Mucosa of descending colon (tissue), 3 donors: ENCODE results near the gene CSNK2B. TPM values are rescaled to one million over a fixed set of nuclear protein-coding genes. Genes with fewer than 3 reads are reported as not detected.

ENCODE experiments used
- ATAC-seq: fragments of 200-7000 bp; cut with Tn5 transposase; one replicate; pipeline ENCODE4 v1.9.1; 2020; ENCODE audit warnings: mild to moderate bottlenecking, moderate library complexity
- DNase-seq, 3 donors: peaks; one replicate each; pipeline ENCODE4 v3.0.0-alpha.2; 2020
- H3K36me3 ChIP-seq: fragments of 200-600 bp; one replicate; pipeline ENCODE4 v1.8.0; 2021; ENCODE audit warnings: low read depth, mild to moderate bottlenecking
- H3K4me1 ChIP-seq: fragments of 200-600 bp; one replicate; pipeline ENCODE4 v1.8.0; 2021; ENCODE audit warnings: low read depth, mild to moderate bottlenecking
- H3K4me3 ChIP-seq: fragments of 200-600 bp; one replicate; pipeline ENCODE4 v1.8.0; 2021; ENCODE audit warnings: mild to moderate bottlenecking
- H3K9me3 ChIP-seq: fragments of 200-600 bp; one replicate; pipeline ENCODE4 v1.8.0; 2021; ENCODE audit warnings: mild to moderate bottlenecking
- intact Hi-C, 2 donors: fragments of 100-400 bp; cut with DNase I in 1 of 2; cut with micrococcal nuclease in 1 of 2; formaldehyde crosslinking; loops; one replicate each; pipeline versions ENCODE4 v1.11.0 to v1.11.1; 2022; cut with DNase I, micrococcal nuclease
- total RNA-seq, 3 donors: library from RNA; stranded (reverse); fragmentation: NEBNext Ultra II Directional in 2 of 3; extraction: Animal tissue kit (Norgen Biotek cat#: 25700) in 2 of 3; gene quantifications; one replicate each; pipeline versions ENCODE4 v1.2.1 to v1.2.4, GENCODE V29; 2021 to 2023
- TF ChIP-seq, protein P1 (sequence below): fragments of 200-600 bp; IDR thresholded peaks from one replicate; pipeline ENCODE4 v1.8.0; 2022; ENCODE audit warnings: antibody characterized with exemption, mild to moderate bottlenecking
- donor health status: DM: no; HTN: no; CAD: no; lungs with moderate emphysema.
- donor health status: DM: no; HTN: no; CAD: no.
- donor health status: DM: no; HTN: yes; CAD: no.

Gene CSNK2B
- total RNA-seq, 3 donors from 2014 or later: 125 to 147 (median 134) TPM

GRCh38 chr6:31627690-31628287 lies 38.1 kb upstream of the CSNK2B start:
- ATAC-seq (no peak), DNase-seq (no peak)
- Histone ChIP-seq H3K36me3 (peaks cover 46% of the 10 kb centered on the region), H3K4me1 (no peaks in the 10 kb centered on the region), H3K4me3 (no peak overlapping the region), H3K9me3 (no peaks in the 10 kb centered on the region)
- intact Hi-C loops: no loop called here
- TF ChIP-seq, protein P1, sequence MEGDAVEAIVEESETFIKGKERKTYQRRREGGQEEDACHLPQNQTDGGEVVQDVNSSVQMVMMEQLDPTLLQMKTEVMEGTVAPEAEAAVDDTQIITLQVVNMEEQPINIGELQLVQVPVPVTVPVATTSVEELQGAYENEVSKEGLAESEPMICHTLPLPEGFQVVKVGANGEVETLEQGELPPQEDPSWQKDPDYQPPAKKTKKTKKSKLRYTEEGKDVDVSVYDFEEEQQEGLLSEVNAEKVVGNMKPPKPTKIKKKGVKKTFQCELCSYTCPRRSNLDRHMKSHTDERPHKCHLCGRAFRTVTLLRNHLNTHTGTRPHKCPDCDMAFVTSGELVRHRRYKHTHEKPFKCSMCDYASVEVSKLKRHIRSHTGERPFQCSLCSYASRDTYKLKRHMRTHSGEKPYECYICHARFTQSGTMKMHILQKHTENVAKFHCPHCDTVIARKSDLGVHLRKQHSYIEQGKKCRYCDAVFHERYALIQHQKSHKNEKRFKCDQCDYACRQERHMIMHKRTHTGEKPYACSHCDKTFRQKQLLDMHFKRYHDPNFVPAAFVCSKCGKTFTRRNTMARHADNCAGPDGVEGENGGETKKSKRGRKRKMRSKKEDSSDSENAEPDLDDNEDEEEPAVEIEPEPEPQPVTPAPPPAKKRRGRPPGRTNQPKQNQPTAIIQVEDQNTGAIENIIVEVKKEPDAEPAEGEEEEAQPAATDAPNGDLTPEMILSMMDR: no peak

- TF ChIP-seq, protein P1: no peak
- DNase-seq: no peak
- intact Hi-C loops: no loop called here
- no peaks in the 10 kb centered on the region for H3K9me3 ChIP-seq
- H3K4me1 ChIP-seq: no peaks in the 10 kb centered on the region
- peaks cover 46% of the 10 kb centered on the region for H3K36me3 ChIP-seq
- no peak for ATAC-seq
- no peak overlapping the region for H3K4me3 ChIP-seq
Observed at GRCh38 chr6:31629014-31629413, 36.9 kb upstream of the CSNK2B start.

DNA sequence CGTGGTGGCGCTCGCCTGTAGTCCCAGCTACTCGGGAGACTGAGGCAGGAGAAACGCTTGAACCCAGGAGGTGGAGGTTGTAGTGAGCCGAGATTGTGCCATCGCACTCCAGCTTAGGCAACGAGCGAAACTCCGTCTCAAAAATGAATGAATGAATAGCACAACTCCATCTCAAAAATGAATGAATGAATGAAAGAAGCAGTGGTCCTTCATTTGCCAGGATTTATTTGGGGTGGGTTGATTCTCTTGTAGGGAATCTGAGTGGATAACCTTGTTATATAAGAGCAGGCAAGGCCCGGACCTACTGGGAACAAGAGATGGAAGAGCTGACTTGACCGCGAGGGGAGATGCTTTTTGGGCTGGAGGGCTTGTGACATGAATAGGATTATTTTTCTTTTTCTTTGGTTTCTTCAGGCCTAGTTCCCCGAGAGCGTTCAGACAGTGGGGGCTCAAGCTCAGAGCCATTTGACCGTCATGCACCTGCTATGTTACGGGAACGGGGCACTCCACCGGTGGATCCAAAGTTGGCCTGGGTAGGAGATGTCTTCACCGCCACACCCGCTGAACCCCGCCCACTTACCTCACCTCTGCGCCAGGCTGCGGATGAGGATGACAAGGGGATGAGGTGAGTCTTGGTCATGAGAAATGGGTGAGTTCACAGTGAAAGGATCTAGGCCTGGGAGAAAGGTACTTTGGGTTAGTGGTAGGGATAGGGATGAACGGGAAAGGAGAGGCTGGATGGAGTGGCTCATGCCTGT lies 35.5 kb upstream of the CSNK2B start:
- no peak for DNase-seq
- H3K9me3 ChIP-seq: no peaks in the 10 kb centered on the region
- ATAC-seq: no peak
- intact Hi-C loops: no loop called here
- H3K4me3 ChIP-seq: no peak overlapping the region
- no peaks in the 10 kb centered on the region for H3K4me1 ChIP-seq
- peaks cover 35% of the 10 kb centered on the region for H3K36me3 ChIP-seq
- TF ChIP-seq, protein P1: no peak

- Histone ChIP-seq H3K4me3 (no peak overlapping the region), H3K9me3 (no peaks in the 10 kb centered on the region), H3K4me1 (no peaks in the 10 kb centered on the region), H3K36me3 (peaks cover 28% of the 10 kb centered on the region)
- ATAC-seq (no peak), DNase-seq (no peak)
- TF ChIP-seq, protein P1: no peak
- intact Hi-C loops: no loop called here
Observed at GRCh38 chr6:31631209-31631608, 34.7 kb upstream of the CSNK2B start.

- intact Hi-C loops: no loop called here
Observed at GRCh38 chr6:31631681-31632278, 34.1 kb upstream of the CSNK2B start.

More at GRCh38 chr6:31631681-31632278, 34.1 kb upstream of the CSNK2B start:
- peaks cover 22% of the 10 kb centered on the region for H3K36me3 ChIP-seq
- H3K9me3 ChIP-seq: no peaks in the 10 kb centered on the region
- no peak for ATAC-seq
- no peaks in the 10 kb centered on the region for H3K4me1 ChIP-seq
- TF ChIP-seq, protein P1: no peak
- H3K4me3 ChIP-seq: no peak overlapping the region
- no peak for DNase-seq
